Right renal pelvis (tissue), 4 donors: ENCODE results near the gene USP32. TPM values are rescaled to one million over a fixed set of nuclear protein-coding genes. Genes with fewer than 3 reads are reported as not detected.
"Not testable (repeated sequence)": the region's sequence is repeated elsewhere in the genome, so short reads cannot be mapped to it uniquely, and the experiment has no call there.

ENCODE experiments used
- DNase-seq, 4 donors: peaks; one replicate each; pipeline ENCODE4 v3.0.0-alpha.2; 2013; ENCODE audit warnings: low read depth in 4 of 4, low spot score in 3 of 4, missing footprints in 1 of 4
- polyA plus RNA-seq, 4 donors: library from polyadenylated mRNA; unstranded; fragments of 120-200 nt; gene quantifications; one replicate each; pipeline ENCODE4 v1.2.1, GENCODE V29; 2013; ENCODE audit not compliant: insufficient read length in 4 of 4

Gene USP32
- polyA plus RNA-seq, 4 donors = 38.9 to 43.7 (median 41.5) TPM

GRCh38 chr17:60188759-60189158 is 203.2 kb downstream of the USP32 start:
- DNase-seq = no peak

- not testable (repeated sequence) for DNase-seq
Observed at GRCh38 chr17:60186846-60187745, 204.8 kb downstream of the USP32 start.

GRCh38 chr17:60186372-60186771 is 205.6 kb downstream of the USP32 start:
- DNase-seq = not testable (repeated sequence)

- not testable (repeated sequence) for DNase-seq
Observed at GRCh38 chr17:60180380-60180779, 211.6 kb downstream of the USP32 start.

GRCh38 chr17:60178180-60178579 is 213.8 kb downstream of the USP32 start:
- not testable (repeated sequence) for DNase-seq

- DNase-seq = not testable (repeated sequence)
Observed at GRCh38 chr17:60176763-60177162, 215.2 kb downstream of the USP32 start.

- not testable (repeated sequence) for DNase-seq
Observed at GRCh38 chr17:60174767-60175166, 217.2 kb downstream of the USP32 start.

GRCh38 chr17:60174035-60174434 is 217.9 kb downstream of the USP32 start:
- no peak for DNase-seq

GRCh38 chr17:60173304-60173819 is 218.6 kb downstream of the USP32 start:
- DNase-seq = no peak

- DNase-seq = no peak
Observed at GRCh38 chr17:60171753-60172079, 220.2 kb downstream of the USP32 start.

GRCh38 chr17:60170835-60171752 is 220.8 kb downstream of the USP32 start:
- no peak for DNase-seq

GRCh38 chr17:60169921-60170817 is 221.8 kb downstream of the USP32 start:
- no peak for DNase-seq

- DNase-seq = no peak
Observed at GRCh38 chr17:60168654-60169053, 223.3 kb downstream of the USP32 start.

GRCh38 chr17:60167065-60167741 is 224.7 kb downstream of the USP32 start:
- no peak for DNase-seq

- no peak for DNase-seq
Observed at GRCh38 chr17:60165971-60166370, 226.0 kb downstream of the USP32 start.

- no peak for DNase-seq
Observed at GRCh38 chr17:60165223-60165622, 226.7 kb downstream of the USP32 start.

GRCh38 chr17:60164697-60165096 is 227.2 kb downstream of the USP32 start:
- no peak for DNase-seq

GRCh38 chr17:60164164-60164563 is 227.8 kb downstream of the USP32 start:
- DNase-seq = no peak

- no peak for DNase-seq
Observed at GRCh38 chr17:60163108-60163784, 228.7 kb downstream of the USP32 start.
